Smooth muscle cell (in vitro differentiated cells): ENCODE measurements around the gene SLC35F3. TPM values are rescaled to one million over a fixed set of nuclear protein-coding genes. Genes with fewer than 3 reads are reported as not detected.

Experiments
- DNase-seq: peaks from one replicate; lab custom pipeline; 2025; ENCODE audit not compliant: unreplicated experiment; lab: John Stamatoyannopoulos, UW
- H2AFZ ChIP-seq: fragments of 200-600 bp; sonication (generic); 2 replicates; pipeline ENCODE4 v1.6.0; 2016; ENCODE audit warnings: antibody characterized with exemption, low read depth, mild to moderate bottlenecking
- H3F3A ChIP-seq: fragments of 200-600 bp; sonication (generic); 2 replicates; pipeline ENCODE4 v1.6.0; 2017; ENCODE audit warnings: antibody characterized with exemption, low read depth
- H3K27ac ChIP-seq: fragments of 200-600 bp; sonication (generic); 2 replicates; pipeline ENCODE4 v1.5.1; 2016; ENCODE audit warnings: low read depth, mild to moderate bottlenecking
- H3K27me3 ChIP-seq: fragments of 200-600 bp; sonication (generic); 2 replicates; pipeline ENCODE4 v1.6.1; 2016; ENCODE audit warnings: low read depth, mild to moderate bottlenecking
- H3K36me3 ChIP-seq: fragments of 200-600 bp; sonication (generic); 2 replicates; pipeline ENCODE4 v1.5.1; 2016; ENCODE audit warnings: low read depth
- H3K4me1 ChIP-seq: fragments of 200-600 bp; sonication (generic); 2 replicates; pipeline ENCODE4 v1.5.1; 2016; ENCODE audit warnings: low read depth
- H3K4me2 ChIP-seq: fragments of 200-600 bp; sonication (generic); 2 replicates; pipeline ENCODE4 v1.6.0; 2016; ENCODE audit warnings: mild to moderate bottlenecking
- H3K4me3 ChIP-seq: fragments of 200-600 bp; sonication (generic); 2 replicates; pipeline ENCODE4 v1.5.1; 2016; ENCODE audit warnings: mild to moderate bottlenecking
- H3K79me2 ChIP-seq: fragments of 200-600 bp; sonication (generic); 2 replicates; pipeline ENCODE4 v1.6.0; 2016; ENCODE audit warnings: low read depth, mild to moderate bottlenecking
- H3K9ac ChIP-seq: fragments of 200-600 bp; sonication (generic); 2 replicates; pipeline ENCODE4 v1.6.0; 2016; ENCODE audit warnings: low read depth
- H3K9me3 ChIP-seq: fragments of 200-600 bp; sonication (generic); replicated peaks from 2 replicates; pipeline ENCODE4 v1.5.1; 2016; ENCODE audit warnings: low read depth
- H4K20me1 ChIP-seq: fragments of 200-600 bp; sonication (generic); 2 replicates; pipeline ENCODE4 v1.6.0; 2016; ENCODE audit warnings: low read depth
- CTCF ChIP-seq: fragments of 200-600 bp; sonication (generic); IDR thresholded peaks from 2 replicates; pipeline ENCODE4 v1.5.1; 2017; ENCODE audit warnings: borderline replicate concordance, mild to moderate bottlenecking, antibody characterized with exemption; ENCODE audit not compliant: insufficient read depth, poor library complexity, severe bottlenecking
- WGBS: methylation state at CpG from one replicate; pipeline ENCODE4 v1.1.7; 2016; ENCODE audit warnings: low lambda C conversion rate; 5-methylcytosine and 5-hydroxymethylcytosine counted together
- polyA plus RNA-seq: library from polyadenylated mRNA; unstranded; fragments of >200 nt; fragmentation: Nextera tagmentation; extraction: Ambion mirVana; gene quantifications from 2 replicates; pipeline ENCODE4 v1.2.1, GENCODE V29; 2016
- total RNA-seq: library from RNA; depleted of rRNA; stranded (reverse); fragments of >200 nt; gene quantifications from 2 replicates; pipeline ENCODE4 v1.2.3, GENCODE V29; 2014

The SLC35F3 gene
- total and polyA plus RNA-seq, 2 experiments from 2014 or later = 0.31 to 0.66 TPM

GRCh38 chr1:234229581-234230387, 325.3 kb downstream of the SLC35F3 start:
- 87% methylated on average over 10 of the region's 10 CpGs for WGBS

GRCh38 chr1:234230414-234230862, 326.0 kb downstream of the SLC35F3 start:
- H3K4me2 ChIP-seq = peak overlapping the region; percentile 18
- peaks cover 71% of the 10 kb centered on the region for H3K27me3 ChIP-seq
- H3K79me2 ChIP-seq = no peaks in the 10 kb centered on the region
- no peak overlapping the region for H3K27ac ChIP-seq
- no peak overlapping the region for H3K9ac ChIP-seq
- H3K9me3 ChIP-seq = no peaks in the 10 kb centered on the region
- no peak for TF ChIP-seq CTCF
- H3K4me1 ChIP-seq = peaks cover 16% of the 10 kb centered on the region
- H4K20me1 ChIP-seq = no peaks in the 10 kb centered on the region
- 29% methylated on average over 10 of the region's 10 CpGs for WGBS
- H3F3A ChIP-seq = no peaks in the 10 kb centered on the region
- H2AFZ ChIP-seq = no peak overlapping the region
- DNase-seq = no peak
- H3K4me3 ChIP-seq = no peak overlapping the region
- no peaks in the 10 kb centered on the region for H3K36me3 ChIP-seq

More at GRCh38 chr1:234229581-234230387, 325.3 kb downstream of the SLC35F3 start:
- TF ChIP-seq CTCF = no peak
- no peak for DNase-seq
- H3K36me3 ChIP-seq = no peaks in the 10 kb centered on the region
- no peak overlapping the region for H3K9ac ChIP-seq
- no peaks in the 10 kb centered on the region for H3K79me2 ChIP-seq
- peaks cover 16% of the 10 kb centered on the region for H3K4me1 ChIP-seq
- H3F3A ChIP-seq = no peaks in the 10 kb centered on the region
- no peak overlapping the region for H3K4me3 ChIP-seq
- H3K27ac ChIP-seq = no peak overlapping the region
- H3K4me2 ChIP-seq = no peak overlapping the region
- H2AFZ ChIP-seq = no peak overlapping the region
- H3K9me3 ChIP-seq = no peaks in the 10 kb centered on the region
- peaks cover 68% of the 10 kb centered on the region for H3K27me3 ChIP-seq
- H4K20me1 ChIP-seq = no peaks in the 10 kb centered on the region

- no peaks in the 10 kb centered on the region for H3K9me3 ChIP-seq
- no peak overlapping the region for H2AFZ ChIP-seq
- H3K4me2 ChIP-seq = no peak overlapping the region
- WGBS = 84% methylated on average over 55 of the region's 55 CpGs
- peaks cover 10% of the 10 kb centered on the region for H3K4me1 ChIP-seq
- no peak for TF ChIP-seq CTCF
- no peak overlapping the region for H3K9ac ChIP-seq
- no peak overlapping the region for H3K27ac ChIP-seq
- no peak overlapping the region for H3K4me3 ChIP-seq
- DNase-seq = no peak
- H3K27me3 ChIP-seq = peaks cover 63% of the 10 kb centered on the region
- no peaks in the 10 kb centered on the region for H3F3A ChIP-seq
- H4K20me1 ChIP-seq = no peaks in the 10 kb centered on the region
- no peaks in the 10 kb centered on the region for H3K79me2 ChIP-seq
- H3K36me3 ChIP-seq = no peaks in the 10 kb centered on the region
Measured at GRCh38 chr1:234231061-234231892, 326.8 kb downstream of the SLC35F3 start.
